ENCODE measurements around the gene CDK3. TPM values are rescaled to one million over a fixed set of nuclear protein-coding genes. Genes with fewer than 3 reads are reported as not detected.
A peak's percentile ranks its signal among the peaks of the same experiment; 100 is the strongest.

CDK3 gene
- total and polyA plus RNA-seq, 9 of the 15 experiments (the other 6 are each of a cell fraction or from before 2014, with no cell fraction given) = 0.55 to 8.2 (median 4.7) TPM

GRCh38 chr17:76050538-76051467 lies 50.1 kb downstream of the CDK3 start:
- BruUV-seq (replicated peaks) = TSS peak; percentile 22
- FAIRE-seq = no peak
- H3K27me3 ChIP-seq (ENCODE audit: control insufficient read depth in 2 of 2, insufficient read depth in 2 of 2, low read length in 2 of 2) = no peaks in the 10 kb centered on the region
- no peak for TF ChIP-seq ZNF785 (CRISPR knock-in tag; IDR thresholded peaks at IDR 0.05)
- no peak for TF ChIP-seq KLF1 (tag; IDR thresholded peaks at IDR 0.05)
- TF ChIP-seq, protein P1, sequence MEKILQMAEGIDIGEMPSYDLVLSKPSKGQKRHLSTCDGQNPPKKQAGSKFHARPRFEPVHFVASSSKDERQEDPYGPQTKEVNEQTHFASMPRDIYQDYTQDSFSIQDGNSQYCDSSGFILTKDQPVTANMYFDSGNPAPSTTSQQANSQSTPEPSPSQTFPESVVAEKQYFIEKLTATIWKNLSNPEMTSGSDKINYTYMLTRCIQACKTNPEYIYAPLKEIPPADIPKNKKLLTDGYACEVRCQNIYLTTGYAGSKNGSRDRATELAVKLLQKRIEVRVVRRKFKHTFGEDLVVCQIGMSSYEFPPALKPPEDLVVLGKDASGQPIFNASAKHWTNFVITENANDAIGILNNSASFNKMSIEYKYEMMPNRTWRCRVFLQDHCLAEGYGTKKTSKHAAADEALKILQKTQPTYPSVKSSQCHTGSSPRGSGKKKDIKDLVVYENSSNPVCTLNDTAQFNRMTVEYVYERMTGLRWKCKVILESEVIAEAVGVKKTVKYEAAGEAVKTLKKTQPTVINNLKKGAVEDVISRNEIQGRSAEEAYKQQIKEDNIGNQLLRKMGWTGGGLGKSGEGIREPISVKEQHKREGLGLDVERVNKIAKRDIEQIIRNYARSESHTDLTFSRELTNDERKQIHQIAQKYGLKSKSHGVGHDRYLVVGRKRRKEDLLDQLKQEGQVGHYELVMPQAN (IDR thresholded peaks at IDR 0.05; ENCODE audit: borderline replicate concordance) = no peak
- TF ChIP-seq ZSCAN32 (CRISPR knock-in tag; IDR thresholded peaks at IDR 0.05) = no peak
- TF ChIP-seq, protein P2, sequence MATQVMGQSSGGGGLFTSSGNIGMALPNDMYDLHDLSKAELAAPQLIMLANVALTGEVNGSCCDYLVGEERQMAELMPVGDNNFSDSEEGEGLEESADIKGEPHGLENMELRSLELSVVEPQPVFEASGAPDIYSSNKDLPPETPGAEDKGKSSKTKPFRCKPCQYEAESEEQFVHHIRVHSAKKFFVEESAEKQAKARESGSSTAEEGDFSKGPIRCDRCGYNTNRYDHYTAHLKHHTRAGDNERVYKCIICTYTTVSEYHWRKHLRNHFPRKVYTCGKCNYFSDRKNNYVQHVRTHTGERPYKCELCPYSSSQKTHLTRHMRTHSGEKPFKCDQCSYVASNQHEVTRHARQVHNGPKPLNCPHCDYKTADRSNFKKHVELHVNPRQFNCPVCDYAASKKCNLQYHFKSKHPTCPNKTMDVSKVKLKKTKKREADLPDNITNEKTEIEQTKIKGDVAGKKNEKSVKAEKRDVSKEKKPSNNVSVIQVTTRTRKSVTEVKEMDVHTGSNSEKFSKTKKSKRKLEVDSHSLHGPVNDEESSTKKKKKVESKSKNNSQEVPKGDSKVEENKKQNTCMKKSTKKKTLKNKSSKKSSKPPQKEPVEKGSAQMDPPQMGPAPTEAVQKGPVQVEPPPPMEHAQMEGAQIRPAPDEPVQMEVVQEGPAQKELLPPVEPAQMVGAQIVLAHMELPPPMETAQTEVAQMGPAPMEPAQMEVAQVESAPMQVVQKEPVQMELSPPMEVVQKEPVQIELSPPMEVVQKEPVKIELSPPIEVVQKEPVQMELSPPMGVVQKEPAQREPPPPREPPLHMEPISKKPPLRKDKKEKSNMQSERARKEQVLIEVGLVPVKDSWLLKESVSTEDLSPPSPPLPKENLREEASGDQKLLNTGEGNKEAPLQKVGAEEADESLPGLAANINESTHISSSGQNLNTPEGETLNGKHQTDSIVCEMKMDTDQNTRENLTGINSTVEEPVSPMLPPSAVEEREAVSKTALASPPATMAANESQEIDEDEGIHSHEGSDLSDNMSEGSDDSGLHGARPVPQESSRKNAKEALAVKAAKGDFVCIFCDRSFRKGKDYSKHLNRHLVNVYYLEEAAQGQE (IDR thresholded peaks at IDR 0.05; ENCODE audit: borderline replicate concordance) = no peak
- TF ChIP-seq, protein P2 (CRISPR knock-in tag; IDR thresholded peaks at IDR 0.05; ENCODE audit: low read depth) = no peak
- no peak for TF ChIP-seq HNRNPUL1 (IDR thresholded peaks at IDR 0.05; ENCODE audit: low read length)
- no peak for TF ChIP-seq HSF4 (CRISPR knock-in tag; IDR thresholded peaks at IDR 0.05; ENCODE audit: borderline replicate concordance)
- TF ChIP-seq NR2C1 (IDR thresholded peaks at IDR 0.05) = no peak
- TF ChIP-seq NR2C1 (tag; IDR thresholded peaks at IDR 0.05) = no peak

More at GRCh38 chr17:76050538-76051467, 50.1 kb downstream of the CDK3 start:
- peaks cover 11% of the 10 kb centered on the region; the same call in 2 of the 3 replicates for H3K79me2 ChIP-seq (ENCODE audit: control insufficient read depth, insufficient read depth, low read length)
- no peak overlapping the region for H3K9ac ChIP-seq (ENCODE audit: insufficient read depth in 1 of 2, low read depth in 2 of 2, low read length in 2 of 2)
- peaks cover 5 to 9% of the 10 kb centered on the region in 2 experiments; a peak in 3 of 5 replicates for H3K4me1 ChIP-seq (replicated peaks in 1 of 2; ENCODE audit: control insufficient read depth in 2 of 2, insufficient read depth in 2 of 2, low read length in 2 of 2)
- no peaks in the 10 kb centered on the region for H4K20me1 ChIP-seq (replicated peaks; ENCODE audit: control insufficient read depth, insufficient read depth, low read length)
- no peak overlapping the region for H2AFZ ChIP-seq (ENCODE audit: low read depth, low read length)
- peaks cover 80% of the 10 kb centered on the region for H3K36me3 ChIP-seq (ENCODE audit: control insufficient read depth, insufficient read depth, low read length)
- H3K9me3 ChIP-seq (replicated peaks; ENCODE audit: control insufficient read depth, insufficient read depth, low read depth, low read length) = no peaks in the 10 kb centered on the region
- in situ Hi-C loops (cut with MboI) (no loop called here), intact Hi-C loops (cut with micrococcal nuclease) (no loop called here)
- H3K4me2 ChIP-seq (ENCODE audit: insufficient read depth, low read length) = no peak overlapping the region
- 91% methylated on average over 11 of the region's 11 CpGs for WGBS (ENCODE audit: insufficient coverage, low coverage, missing lambda C conversion rate)
- ATAC-seq (no peak), DNase-seq (ENCODE audit: extremely low read depth in 1 of 4, low spot score in 3 of 4) (no peak)
- ChIA-PET POLR2A (interaction anchor here (2.8 kb wide), 1 partner anchor 13 kb away, joined by 14 read pairs; no protein-coding TSS in a partner anchor), CTCF (ENCODE audit: low intra/inter-chr PET ratio) (no interaction called here)
- H3K9me1 ChIP-seq (ENCODE audit: control insufficient read depth, insufficient read depth, low read length) = no peaks in the 10 kb centered on the region
- H3K27ac ChIP-seq (ENCODE audit: extremely low read depth, low read depth, low read length) = no peak overlapping the region; the same call in 2 of the 3 replicates
- no peak overlapping the region for H3K4me3 ChIP-seq

Data from K562 (cell line).